HepG2 (cell line): ENCODE data around the gene PSMA2. TPM values are rescaled to one million over a fixed set of nuclear protein-coding genes. Genes with fewer than 3 reads are reported as not detected.
A peak's percentile ranks its signal among the peaks of the same experiment; 100 is the strongest.

ENCODE experiments used
- GATAD2A ChIP-seq: IDR thresholded peaks from 2 replicates; pipeline ENCODE4 v1.6.1; 2016
- HMGXB4 ChIP-seq, 2 experiments: sonication (generic) in 1 of 2; formaldehyde crosslinking in 1 of 2; IDR thresholded peaks; 2 replicates each; pipeline versions ENCODE4 v1.4.0 to v1.6.1; 2018 to 2020; ENCODE audit warnings: missing genetic modification reagents in 2 of 2, borderline replicate concordance in 1 of 2, low read depth in 1 of 2, mild to moderate bottlenecking in 1 of 2, missing biosample characterization in 1 of 2
- IKZF5 ChIP-seq: IDR thresholded peaks from 2 replicates; pipeline ENCODE4 v1.6.1; 2018; ENCODE audit warnings: missing genetic modification reagents, mild to moderate bottlenecking, missing compliant biosample characterization
- LBX2 ChIP-seq: sonication (generic); formaldehyde crosslinking; IDR thresholded peaks from 2 replicates; pipeline ENCODE4 v1.5.0; 2020; ENCODE audit warnings: missing genetic modification reagents, mild to moderate bottlenecking, borderline replicate concordance
- MEIS1 ChIP-seq: sonication (generic); formaldehyde crosslinking; IDR thresholded peaks from 2 replicates; pipeline ENCODE4 v1.9.0; 2021; ENCODE audit warnings: mild to moderate bottlenecking, missing genetic modification reagents, moderate library complexity, borderline replicate concordance
- NFYB ChIP-seq: sonication (generic); formaldehyde crosslinking; IDR thresholded peaks from 2 replicates; pipeline ENCODE4 v1.4.0; 2020; ENCODE audit warnings: missing genetic modification reagents
- NKX3-1 ChIP-seq: sonication (generic); formaldehyde crosslinking; IDR thresholded peaks from 2 replicates; pipeline ENCODE4 v1.5.0; 2020; ENCODE audit warnings: missing genetic modification reagents
- NRL ChIP-seq: sonication (generic); formaldehyde crosslinking; IDR thresholded peaks from 2 replicates; pipeline ENCODE4 v1.5.0; 2020; ENCODE audit warnings: missing genetic modification reagents, mild to moderate bottlenecking, moderate library complexity, borderline replicate concordance
- SOX6 ChIP-seq, 2 experiments: fragments of 450-650 bp in 1 of 2; sonication (generic) in 1 of 2; formaldehyde crosslinking in 1 of 2; IDR thresholded peaks; 2 replicates each; pipeline versions ENCODE4 v1.4.0 to v1.6.1; 2017 to 2020; ENCODE audit warnings: antibody characterized with exemption in 1 of 2, mild to moderate bottlenecking in 1 of 2, missing genetic modification reagents in 1 of 2
- SP140L ChIP-seq: sonication (generic); formaldehyde crosslinking; IDR thresholded peaks from 2 replicates; pipeline ENCODE4 v1.4.0; 2020; ENCODE audit warnings: missing genetic modification reagents, borderline replicate concordance
- SP4 ChIP-seq: sonication (generic); formaldehyde crosslinking; IDR thresholded peaks from 2 replicates; pipeline ENCODE4 v1.8.1; 2023; ENCODE audit warnings: mild to moderate bottlenecking, missing genetic modification reagents
- SRSF1 ChIP-seq: fragments of 200-400 bp; formaldehyde crosslinking; optimal IDR thresholded peaks from 2 replicates; pipeline ENCODE3; 2017; ENCODE audit warnings: mild to moderate bottlenecking, low read depth, low read length, moderate library complexity
- SUZ12 ChIP-seq: fragments of 150-350 bp; IDR thresholded peaks from 2 replicates; pipeline ENCODE4 v1.6.1; 2014; ENCODE audit warnings: low read depth, low read length
- XBP1 ChIP-seq: sonication (generic); formaldehyde crosslinking; IDR thresholded peaks from 2 replicates; pipeline ENCODE4 v1.5.0; 2020; ENCODE audit warnings: missing genetic modification reagents
- YEATS2 ChIP-seq: sonication (generic); formaldehyde crosslinking; IDR thresholded peaks from 2 replicates; pipeline ENCODE4 v1.4.0; 2020; ENCODE audit warnings: missing genetic modification reagents, borderline replicate concordance
- ZHX2 ChIP-seq, 2 experiments: sonication (generic) in 1 of 2; formaldehyde crosslinking in 1 of 2; IDR thresholded peaks; 2 replicates each; pipeline versions ENCODE4 v1.6.1 to v1.9.0; 2014 to 2022; ENCODE audit warnings: antibody characterized with exemption in 1 of 2, borderline replicate concordance in 1 of 2, inconsistent platforms in 1 of 2, low read depth in 1 of 2, missing genetic modification reagents in 1 of 2
- ZNF530 ChIP-seq: sonication (generic); formaldehyde crosslinking; IDR thresholded peaks from 2 replicates; pipeline ENCODE4 v1.5.0; 2020; ENCODE audit warnings: low read depth, mild to moderate bottlenecking, missing genetic modification reagents
- ZNF724P ChIP-seq: sonication (generic); formaldehyde crosslinking; IDR thresholded peaks from 2 replicates; pipeline ENCODE4 v1.8.0; 2022; ENCODE audit warnings: missing genetic modification reagents, borderline replicate concordance
- ZSCAN29 ChIP-seq: sonication (generic); formaldehyde crosslinking; conservative IDR thresholded peaks from 2 replicates; pipeline ENCODE4 v1.4.0; 2020; ENCODE audit warnings: mild to moderate bottlenecking, missing genetic modification reagents
- polyA plus RNA-seq, 8 experiments: library from polyadenylated mRNA; depleted of rRNA in 3 of 8; stranded (reverse) in 7 of 8; unstranded in 1 of 8; fragments of >200 nt; fragmentation: Illumina TruSeq in 4 of 8; extraction: Trizol in 4 of 8; gene quantifications; 2 replicates each; pipeline versions ENCODE4 v1.2.1 to v1.2.3, GENCODE V29; 2011 to 2016; ENCODE audit warnings: low read depth in 4 of 8, missing spikeins in 1 of 8, mixed read lengths in 1 of 8; ENCODE audit not compliant: insufficient read depth in 1 of 8
- total RNA-seq, 5 experiments: library from RNA; depleted of rRNA; stranded (reverse); fragments of >200 nt; fragmentation: Illumina TruSeq; extraction: Trizol; gene quantifications; 2 replicates each; pipeline ENCODE4 v1.2.3, GENCODE V29; 2016; ENCODE audit warnings: low read depth in 1 of 5

PSMA2 gene
- total and polyA plus RNA-seq, 2 of the 13 experiments (the other 11 are each of a cell fraction or from before 2014, with no cell fraction given): 125 to 266 TPM

- TF ChIP-seq HMGXB4 (CRISPR knock-in tag; IDR thresholded peaks at IDR 0.05; ENCODE audit: borderline replicate concordance in 1 of 2, low read depth in 1 of 2) (peak; percentile 55 to 69; a peak in 3 of 4 replicates), NRL (CRISPR knock-in tag) (peak; percentile 91; the same call in 1 of the 2 replicates), MEIS1 (no peak), SUZ12 (peak; percentile 70), LBX2 (CRISPR knock-in tag) (0 out of 2 replicates have a peak, but pooled peaks have one; percentile 39), NKX3-1 (CRISPR knock-in tag) (no peak), YEATS2 (CRISPR knock-in tag) (peak; percentile 58; the same call in 1 of the 2 replicates), ZSCAN29 (CRISPR knock-in tag) (no peak), NFYB (peak; percentile 82), IKZF5 (CRISPR knock-in tag) (peak; percentile 82), SP140L (CRISPR knock-in tag) (no peak), ZNF530 (no peak), SRSF1 (no peak), GATAD2A (CRISPR knock-in tag) (0 out of 2 replicates have a peak, but pooled peaks have one; percentile 51), ZHX2 (IDR thresholded peaks at IDR 0.05; ENCODE audit: low read depth) (peak; percentile 42), ZHX2 (CRISPR knock-in tag; IDR thresholded peaks at IDR 0.05; ENCODE audit: borderline replicate concordance) (no peak), XBP1 (no peak), SP4 (CRISPR knock-in tag) (peak; percentile 89), SOX6 (IDR thresholded peaks at IDR 0.05) (no peak), SOX6 (CRISPR knock-in tag; IDR thresholded peaks at IDR 0.05) (peak; percentile 49), ZNF724P (no peak)
Observed at GRCh38 chr7:42931834-42932651, at the start of gene PSMA2, which contains the start of gene MRPL32 (continued).
